Body of pancreas (tissue), 4 donors: Measurements from ENCODE around the gene CROCC. TPM values are rescaled to one million over a fixed set of nuclear protein-coding genes. Genes with fewer than 3 reads are reported as not detected.
"Not testable (repeated sequence)": the region's sequence is repeated elsewhere in the genome, so short reads cannot be mapped to it uniquely, and the experiment has no call there.

Experiments
- ATAC-seq: fragments of 150-250 bp; one replicate; pipeline ENCODE4 v1.9.1; 2016
- DNase-seq, 4 donors: peaks; one replicate each; pipeline ENCODE4 v3.0.0-alpha.2; 2019
- H3K27ac ChIP-seq, 4 donors: fragments of 200-600 bp; sonication (generic); 1 replicate in 3 of 4; 2 replicates in 1 of 4; pipeline versions ENCODE4 v1.5.1 to v1.6.1; 2016 to 2019; ENCODE audit warnings: mild to moderate bottlenecking in 1 of 4, mixed read lengths in 1 of 4, moderate library complexity in 1 of 4
- H3K27me3 ChIP-seq, 2 donors: fragments of 200-600 bp; sonication (generic); one replicate each; pipeline ENCODE4 v1.6.0; 2016; ENCODE audit warnings: mild to moderate bottlenecking in 1 of 2
- H3K36me3 ChIP-seq, 2 donors: fragments of 200-600 bp; sonication (generic); replicated peaks in 1 of 2; 2 replicates each; pipeline ENCODE4 v1.5.1; 2016; ENCODE audit warnings: low read depth in 2 of 2; ENCODE audit not compliant: insufficient read depth in 1 of 2
- H3K4me1 ChIP-seq: fragments of 200-600 bp; sonication (generic); one replicate; pipeline ENCODE4 v1.6.0; 2016
- H3K4me3 ChIP-seq, 2 donors: fragments of 200-600 bp; sonication (generic); 1 replicate in 1 of 2; 2 replicates in 1 of 2; pipeline ENCODE4 v1.5.1; 2016 to 2019
- H3K9me3 ChIP-seq, 3 donors: fragments of 200-600 bp; sonication (generic); 1 replicate in 2 of 3; 2 replicates in 1 of 3; pipeline ENCODE4 v1.5.1; 2016
- POLR2A ChIP-seq, 3 donors: fragments of 450-650 bp; IDR thresholded peaks; one replicate each; pipeline ENCODE4 v1.6.1; 2016; ENCODE audit warnings: antibody characterized with exemption in 3 of 3, mild to moderate bottlenecking in 2 of 3
- WGBS, 2 donors: methylation state at CpG; one replicate each; pipeline ENCODE4 v1.1.5; 2017; 5-methylcytosine and 5-hydroxymethylcytosine counted together
- intact Hi-C: fragments of 100-400 bp; cut with DNase I; formaldehyde crosslinking; loops from one replicate; pipeline ENCODE4 v1.15.1; 2023
- total RNA-seq, 2 donors: library from RNA; depleted of rRNA; stranded (reverse); fragments of >200 nt; gene quantifications; one replicate each; pipeline ENCODE4 v1.1.0, GENCODE V29; 2016
- TF ChIP-seq, protein P1 (sequence below), 7 experiments: fragments of 450-650 bp in 4 of 7; fragments of 200-600 bp in 3 of 7; sonication (generic) in 3 of 7; IDR thresholded peaks; one replicate each; pipeline ENCODE4 v1.5.1; 2016 to 2019; ENCODE audit warnings: antibody characterized with exemption in 7 of 7

CROCC gene
- total RNA-seq, 2 donors from 2014 or later: 49.8 to 151 TPM

- peak; percentile 21 to 60 (median 58) for TF ChIP-seq POLR2A (IDR thresholded peaks at IDR 0.05)
- H3K27ac ChIP-seq: peak overlapping the region; percentile 83 to 91 (median 88)
- WGBS, 2 donors: 46 to 71% methylated on average over 18 to 26 of the region's 26 CpGs
Measured at GRCh38 chr1:16948282-16948891, 26.7 kb downstream of the CROCC start.

DNA sequence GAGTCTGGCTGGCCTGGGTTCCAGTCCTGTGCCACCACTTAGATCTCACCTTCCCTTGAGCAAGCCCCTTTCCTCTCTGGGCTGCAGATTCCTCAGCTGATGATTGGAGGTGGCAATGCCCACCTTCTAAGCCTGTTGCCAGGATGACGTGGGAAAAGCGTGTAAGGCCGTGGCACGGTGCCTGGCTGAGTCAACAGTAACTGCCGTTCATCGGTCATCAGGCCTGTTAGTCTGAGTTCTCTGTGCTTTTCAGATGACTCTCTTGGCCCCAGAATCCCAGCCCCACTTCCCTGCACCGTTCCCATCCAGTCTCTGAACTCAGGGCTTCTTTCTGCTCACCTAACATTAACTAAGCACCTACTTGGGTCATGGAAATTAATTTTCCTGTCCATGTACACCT is 27.3 kb downstream of the CROCC start:
- not testable (repeated sequence) for H3K36me3 ChIP-seq
- WGBS, 2 donors: 16 to 59% methylated on average over 5 to 7 of the region's 7 CpGs

More at GRCh38 chr1:16948282-16948891, 26.7 kb downstream of the CROCC start:
- DNase-seq (peak; percentile 68 to 88 (median 77)), ATAC-seq (peak; percentile 88)
- not testable (repeated sequence) for H3K9me3 ChIP-seq, H3K36me3 ChIP-seq, H3K27me3 ChIP-seq, H3K4me3 ChIP-seq
- intact Hi-C loops: loop anchor here (5.0 kb wide), 1 partner anchor 326 kb away; no protein-coding TSS in a partner anchor
- H3K4me1 ChIP-seq: peaks cover 25% of the 10 kb centered on the region

GRCh38 chr1:16952376-16952775 is 30.6 kb downstream of the CROCC start:
- H3K9me3 ChIP-seq, H3K27ac ChIP-seq, intact Hi-C loops, ATAC-seq, H3K36me3 ChIP-seq, H3K27me3 ChIP-seq, DNase-seq, H3K4me3 ChIP-seq: not testable (repeated sequence)
- H3K4me1 ChIP-seq: peaks cover 25% of the 10 kb centered on the region
- WGBS, 2 donors: 75 to 84% methylated on average over 4 of the region's 4 CpGs

More for the DNA sequence above, 27.3 kb downstream of the CROCC start:
- DNase-seq (peak; percentile 88 to 92 (median 92)), ATAC-seq (peak; percentile 75)
- Histone ChIP-seq H3K4me1 (peaks cover 25% of the 10 kb centered on the region), H3K27ac (peak overlapping the region; percentile 83 to 91 (median 88))
- not testable (repeated sequence) for H3K27me3 ChIP-seq, H3K4me3 ChIP-seq, H3K9me3 ChIP-seq
- intact Hi-C loops: loop anchor here (5.0 kb wide), 1 partner anchor 327 kb away; no protein-coding TSS in a partner anchor

- H3K27ac ChIP-seq: no peak overlapping the region
- no peaks in the 10 kb centered on the region for H3K9me3 ChIP-seq
- no peak for ATAC-seq
- H3K36me3 ChIP-seq: peaks cover 0 to 2% of the 10 kb centered on the region in 2 donors
- no peak overlapping the region for H3K4me3 ChIP-seq
- no peak for DNase-seq
- intact Hi-C loops: no loop called here
- H3K27me3 ChIP-seq: no peaks in the 10 kb centered on the region
- 93 to 100% methylated on average over 1 to 18 of the region's 18 CpGs for WGBS, 2 donors
- H3K4me1 ChIP-seq: peaks cover 7% of the 10 kb centered on the region
- no peak for TF ChIP-seq POLR2A (IDR thresholded peaks at IDR 0.05)
- TF ChIP-seq, protein P1, sequence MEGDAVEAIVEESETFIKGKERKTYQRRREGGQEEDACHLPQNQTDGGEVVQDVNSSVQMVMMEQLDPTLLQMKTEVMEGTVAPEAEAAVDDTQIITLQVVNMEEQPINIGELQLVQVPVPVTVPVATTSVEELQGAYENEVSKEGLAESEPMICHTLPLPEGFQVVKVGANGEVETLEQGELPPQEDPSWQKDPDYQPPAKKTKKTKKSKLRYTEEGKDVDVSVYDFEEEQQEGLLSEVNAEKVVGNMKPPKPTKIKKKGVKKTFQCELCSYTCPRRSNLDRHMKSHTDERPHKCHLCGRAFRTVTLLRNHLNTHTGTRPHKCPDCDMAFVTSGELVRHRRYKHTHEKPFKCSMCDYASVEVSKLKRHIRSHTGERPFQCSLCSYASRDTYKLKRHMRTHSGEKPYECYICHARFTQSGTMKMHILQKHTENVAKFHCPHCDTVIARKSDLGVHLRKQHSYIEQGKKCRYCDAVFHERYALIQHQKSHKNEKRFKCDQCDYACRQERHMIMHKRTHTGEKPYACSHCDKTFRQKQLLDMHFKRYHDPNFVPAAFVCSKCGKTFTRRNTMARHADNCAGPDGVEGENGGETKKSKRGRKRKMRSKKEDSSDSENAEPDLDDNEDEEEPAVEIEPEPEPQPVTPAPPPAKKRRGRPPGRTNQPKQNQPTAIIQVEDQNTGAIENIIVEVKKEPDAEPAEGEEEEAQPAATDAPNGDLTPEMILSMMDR (IDR thresholded peaks at IDR 0.05): no peak
Measured at GRCh38 chr1:16954579-16954978, 32.8 kb downstream of the CROCC start.

DNA sequence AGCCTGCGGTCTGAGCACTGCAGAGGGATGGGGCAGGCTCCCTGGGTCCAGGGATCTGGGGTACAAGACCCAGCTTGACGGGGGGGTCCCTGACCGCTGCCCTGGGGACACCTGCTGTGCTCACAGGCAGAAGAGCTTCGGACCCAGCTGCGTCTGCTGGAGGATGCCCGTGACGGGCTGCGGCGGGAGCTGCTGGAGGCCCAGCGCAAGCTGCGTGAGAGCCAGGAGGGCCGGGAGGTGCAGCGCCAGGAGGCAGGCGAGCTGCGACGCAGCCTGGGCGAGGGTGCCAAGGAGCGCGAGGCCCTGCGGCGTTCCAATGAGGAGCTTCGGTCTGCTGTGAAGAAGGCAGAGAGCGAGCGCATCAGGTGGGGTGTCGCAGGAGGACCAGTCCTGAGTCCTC is 33.5 kb downstream of the CROCC start:
- Histone ChIP-seq H3K4me3 (no peak overlapping the region), H3K4me1 (peaks cover 9% of the 10 kb centered on the region), H3K27ac (no peak overlapping the region), H3K36me3 (peaks cover 0 to 2% of the 10 kb centered on the region in 2 donors), H3K27me3 (no peaks in the 10 kb centered on the region), H3K9me3 (no peaks in the 10 kb centered on the region)
- TF ChIP-seq, protein P1 (IDR thresholded peaks at IDR 0.05): no peak
- TF ChIP-seq POLR2A (IDR thresholded peaks at IDR 0.05): no peak
- no peak for DNase-seq
- no peak for ATAC-seq
- WGBS, 2 donors: 93 to 94% methylated on average over 25 of the region's 25 CpGs
- intact Hi-C loops: loop anchor here (5.0 kb wide), 1 partner anchor 87 kb away; no protein-coding TSS in a partner anchor

- DNase-seq: no peak
- Histone ChIP-seq H3K27ac (no peak overlapping the region), H3K4me1 (peaks cover 21% of the 10 kb centered on the region), H3K36me3 (peaks cover 0 to 2% of the 10 kb centered on the region in 2 donors), H3K4me3 (no peak overlapping the region), H3K9me3 (no peaks in the 10 kb centered on the region), H3K27me3 (no peaks in the 10 kb centered on the region)
- no peak for TF ChIP-seq POLR2A (IDR thresholded peaks at IDR 0.05)
- TF ChIP-seq, protein P1 (IDR thresholded peaks at IDR 0.05): no peak
- intact Hi-C loops: loop anchor here (5.0 kb wide), 1 partner anchor 86 kb away; no protein-coding TSS in a partner anchor
- ATAC-seq: no peak
- WGBS, 2 donors: 90 to 91% methylated on average over 8 of the region's 8 CpGs
Measured at GRCh38 chr1:16956775-16957174, 35.0 kb downstream of the CROCC start.
